SK-N-SH treated with all-trans-retinoic acid at 6 μM for 48 hours (cell line): Measurements from ENCODE around the gene MOV10L1.

Experiments used
- ATAC-seq: fragments of 200-7000 bp; cut with Tn5 transposase; 3 replicates; pipeline ENCODE4 v1.9.1; 2020; ENCODE audit warnings: mild to moderate bottlenecking, moderate library complexity
- ARNTL ChIP-seq: fragments of 450-650 bp; formaldehyde crosslinking; IDR thresholded peaks from 2 replicates; pipeline ENCODE4 v1.5.0; 2020; ENCODE audit warnings: low read depth, mild to moderate bottlenecking, moderate library complexity, borderline replicate concordance
- BACH2 ChIP-seq: fragments of 250-450 bp; sonication (Bioruptor Pico); IDR thresholded peaks from 2 replicates; pipeline ENCODE4 v1.9.0; 2021; ENCODE audit warnings: mild to moderate bottlenecking, borderline replicate concordance
- CREB5 ChIP-seq: fragments of 250-450 bp; sonication (Bioruptor Pico); IDR thresholded peaks from 2 replicates; pipeline ENCODE4 v1.5.1; 2020; ENCODE audit warnings: low read depth, mild to moderate bottlenecking, moderate library complexity
- CSDC2 ChIP-seq: fragments of 250-450 bp; sonication (Bioruptor Pico); IDR thresholded peaks from 2 replicates; pipeline ENCODE4 v1.5.0; 2020; ENCODE audit warnings: mild to moderate bottlenecking, moderate library complexity
- ESRRG ChIP-seq: fragments of 250-450 bp; sonication (Bioruptor Pico); IDR thresholded peaks from 2 replicates; pipeline ENCODE4 v1.6.1; 2021; ENCODE audit warnings: mild to moderate bottlenecking
- GLIS3 ChIP-seq: fragments of 250-450 bp; sonication (Bioruptor Pico); IDR thresholded peaks from 2 replicates; pipeline ENCODE4 v1.5.0; 2020; ENCODE audit warnings: mild to moderate bottlenecking, moderate library complexity
- ISL1 ChIP-seq: fragments of 250-450 bp; sonication (Bioruptor Pico); IDR thresholded peaks from 2 replicates; pipeline ENCODE4 v2.1.2; 2022; ENCODE audit warnings: mild to moderate bottlenecking, moderate library complexity
- OSR1 ChIP-seq: fragments of 250-450 bp; sonication (Bioruptor Pico); IDR thresholded peaks from 2 replicates; pipeline ENCODE4 v1.8.0; 2022; ENCODE audit warnings: moderate library complexity, mild to moderate bottlenecking, inconsistent platforms
- POU6F1 ChIP-seq: fragments of 250-450 bp; sonication (Bioruptor Pico); IDR thresholded peaks from 2 replicates; pipeline ENCODE4 v1.8.0; 2021; ENCODE audit warnings: low read depth, mild to moderate bottlenecking, moderate library complexity, borderline replicate concordance
- RARB ChIP-seq: fragments of 250-450 bp; sonication (Bioruptor Pico); IDR thresholded peaks from 2 replicates; pipeline ENCODE4 v1.8.0; 2021; ENCODE audit warnings: mild to moderate bottlenecking, moderate library complexity
- SNAI2 ChIP-seq: fragments of 250-450 bp; sonication (Bioruptor Pico); IDR thresholded peaks from 2 replicates; pipeline ENCODE4 v1.5.0; 2020; ENCODE audit warnings: mild to moderate bottlenecking, moderate library complexity
- TOX ChIP-seq: fragments of 250-450 bp; sonication (Bioruptor Pico); IDR thresholded peaks from 2 replicates; pipeline ENCODE4 v1.8.0; 2021; ENCODE audit warnings: mild to moderate bottlenecking, moderate library complexity, borderline replicate concordance
- ZC3H10 ChIP-seq: fragments of 250-450 bp; sonication (Bioruptor Pico); IDR thresholded peaks from 2 replicates; pipeline ENCODE4 v1.5.1; 2021; ENCODE audit warnings: mild to moderate bottlenecking, moderate library complexity
- ZFP3 ChIP-seq: fragments of 250-450 bp; sonication (Bioruptor Pico); IDR thresholded peaks from 2 replicates; pipeline ENCODE4 v1.5.0; 2020; ENCODE audit warnings: mild to moderate bottlenecking, moderate library complexity
- ZFP30 ChIP-seq: fragments of 450-650 bp; formaldehyde crosslinking; IDR thresholded peaks from 2 replicates; pipeline ENCODE4 v1.5.0; 2022; ENCODE audit warnings: mild to moderate bottlenecking, moderate library complexity
- ZNF565 ChIP-seq: fragments of 450-650 bp; formaldehyde crosslinking; conservative IDR thresholded peaks from 2 replicates; pipeline ENCODE4 v1.5.0; 2020; ENCODE audit warnings: low read depth, mild to moderate bottlenecking, moderate library complexity
- ZNF70 ChIP-seq: fragments of 450-650 bp; formaldehyde crosslinking; IDR thresholded peaks from 2 replicates; pipeline ENCODE4 v1.5.0; 2020; ENCODE audit warnings: mild to moderate bottlenecking, moderate library complexity
- ZNF8 ChIP-seq: fragments of 450-650 bp; formaldehyde crosslinking; IDR thresholded peaks from 2 replicates; pipeline ENCODE4 v1.5.0; 2020; ENCODE audit warnings: mild to moderate bottlenecking, moderate library complexity
- TF ChIP-seq, protein P1 (sequence below): fragments of 250-450 bp; sonication (Bioruptor Pico); IDR thresholded peaks from 2 replicates; pipeline ENCODE4 v1.5.1; 2021; ENCODE audit warnings: mild to moderate bottlenecking, moderate library complexity
- TF ChIP-seq, protein P2 (sequence below): fragments of 250-450 bp; sonication (Bioruptor Pico); IDR thresholded peaks from 2 replicates; pipeline ENCODE4 v1.5.0; 2020; ENCODE audit warnings: mild to moderate bottlenecking, moderate library complexity
- TF ChIP-seq, protein P3 (sequence below): fragments of 250-450 bp; sonication (Bioruptor Pico); IDR thresholded peaks from 2 replicates; pipeline ENCODE4 v1.8.0; 2020; ENCODE audit warnings: mild to moderate bottlenecking, moderate library complexity, borderline replicate concordance

Gene MOV10L1

DNA sequence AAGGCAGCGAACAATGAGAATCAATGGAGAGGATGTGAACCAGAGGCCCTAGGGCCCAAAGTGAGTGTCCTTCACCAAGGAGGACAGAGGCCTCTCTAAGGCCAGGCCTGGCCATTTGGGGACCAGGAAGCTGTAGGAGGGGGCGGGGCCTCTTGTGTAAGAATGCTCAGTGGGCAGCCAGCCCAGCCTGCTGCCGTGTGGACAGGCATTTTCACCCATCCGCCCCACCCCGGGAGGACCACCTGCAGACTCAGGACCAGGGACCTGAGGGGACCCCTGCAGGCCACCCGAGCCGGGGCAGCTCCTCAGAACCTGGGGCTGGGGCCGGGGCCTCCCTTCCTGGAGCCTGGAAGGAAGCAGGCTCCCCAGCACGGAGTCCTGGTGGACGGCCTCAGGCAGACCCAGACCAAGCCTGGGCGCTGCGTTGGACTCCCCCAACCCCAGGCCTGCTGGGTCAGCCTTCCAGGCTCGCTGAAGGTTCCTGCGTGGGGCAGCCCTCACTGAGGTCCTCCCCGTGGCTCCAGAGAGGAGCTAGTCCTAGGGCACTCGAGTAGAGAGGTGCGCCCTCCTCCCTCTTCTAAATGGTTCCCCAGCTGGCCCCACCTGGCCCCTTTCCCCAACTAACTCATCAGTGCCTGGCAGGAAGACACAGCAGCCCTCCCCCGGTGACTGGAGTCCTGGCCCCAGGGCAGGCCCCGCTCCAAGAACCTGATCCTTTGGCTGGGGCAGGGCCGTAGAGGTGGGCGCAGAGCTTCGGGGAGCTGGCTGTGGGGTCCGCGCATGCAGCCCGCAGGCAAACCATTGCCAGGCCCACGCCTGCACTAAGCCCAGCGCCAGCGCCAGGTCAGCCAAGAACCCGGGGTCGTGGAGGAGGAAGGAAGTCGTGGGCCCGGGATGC is 94.4 kb downstream of the MOV10L1 start:
- ATAC-seq: peak; percentile 51
- TF ChIP-seq BACH2 (CRISPR knock-in tag) (no peak), ISL1 (CRISPR knock-in tag) (no peak), ARNTL (CRISPR knock-in tag) (no peak), GLIS3 (CRISPR knock-in tag) (no peak), ZFP3 (no peak), SNAI2 (no peak), ZNF8 (CRISPR knock-in tag) (no peak), OSR1 (CRISPR knock-in tag) (no peak), CREB5 (no peak), CSDC2 (CRISPR knock-in tag) (no peak), ZC3H10 (CRISPR knock-in tag) (no peak), ZNF565 (CRISPR knock-in tag) (no peak), ESRRG (CRISPR knock-in tag) (no peak), TOX (CRISPR knock-in tag) (no peak), POU6F1 (no peak), RARB (no peak), ZNF70 (CRISPR knock-in tag) (no peak)
- TF ChIP-seq, protein P1, sequence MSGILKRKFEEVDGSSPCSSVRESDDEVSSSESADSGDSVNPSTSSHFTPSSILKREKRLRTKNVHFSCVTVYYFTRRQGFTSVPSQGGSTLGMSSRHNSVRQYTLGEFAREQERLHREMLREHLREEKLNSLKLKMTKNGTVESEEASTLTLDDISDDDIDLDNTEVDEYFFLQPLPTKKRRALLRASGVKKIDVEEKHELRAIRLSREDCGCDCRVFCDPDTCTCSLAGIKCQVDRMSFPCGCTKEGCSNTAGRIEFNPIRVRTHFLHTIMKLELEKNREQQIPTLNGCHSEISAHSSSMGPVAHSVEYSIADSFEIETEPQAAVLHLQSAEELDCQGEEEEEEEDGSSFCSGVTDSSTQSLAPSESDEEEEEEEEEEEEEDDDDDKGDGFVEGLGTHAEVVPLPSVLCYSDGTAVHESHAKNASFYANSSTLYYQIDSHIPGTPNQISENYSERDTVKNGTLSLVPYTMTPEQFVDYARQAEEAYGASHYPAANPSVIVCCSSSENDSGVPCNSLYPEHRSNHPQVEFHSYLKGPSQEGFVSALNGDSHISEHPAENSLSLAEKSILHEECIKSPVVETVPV (CRISPR knock-in tag): no peak
- TF ChIP-seq, protein P2, sequence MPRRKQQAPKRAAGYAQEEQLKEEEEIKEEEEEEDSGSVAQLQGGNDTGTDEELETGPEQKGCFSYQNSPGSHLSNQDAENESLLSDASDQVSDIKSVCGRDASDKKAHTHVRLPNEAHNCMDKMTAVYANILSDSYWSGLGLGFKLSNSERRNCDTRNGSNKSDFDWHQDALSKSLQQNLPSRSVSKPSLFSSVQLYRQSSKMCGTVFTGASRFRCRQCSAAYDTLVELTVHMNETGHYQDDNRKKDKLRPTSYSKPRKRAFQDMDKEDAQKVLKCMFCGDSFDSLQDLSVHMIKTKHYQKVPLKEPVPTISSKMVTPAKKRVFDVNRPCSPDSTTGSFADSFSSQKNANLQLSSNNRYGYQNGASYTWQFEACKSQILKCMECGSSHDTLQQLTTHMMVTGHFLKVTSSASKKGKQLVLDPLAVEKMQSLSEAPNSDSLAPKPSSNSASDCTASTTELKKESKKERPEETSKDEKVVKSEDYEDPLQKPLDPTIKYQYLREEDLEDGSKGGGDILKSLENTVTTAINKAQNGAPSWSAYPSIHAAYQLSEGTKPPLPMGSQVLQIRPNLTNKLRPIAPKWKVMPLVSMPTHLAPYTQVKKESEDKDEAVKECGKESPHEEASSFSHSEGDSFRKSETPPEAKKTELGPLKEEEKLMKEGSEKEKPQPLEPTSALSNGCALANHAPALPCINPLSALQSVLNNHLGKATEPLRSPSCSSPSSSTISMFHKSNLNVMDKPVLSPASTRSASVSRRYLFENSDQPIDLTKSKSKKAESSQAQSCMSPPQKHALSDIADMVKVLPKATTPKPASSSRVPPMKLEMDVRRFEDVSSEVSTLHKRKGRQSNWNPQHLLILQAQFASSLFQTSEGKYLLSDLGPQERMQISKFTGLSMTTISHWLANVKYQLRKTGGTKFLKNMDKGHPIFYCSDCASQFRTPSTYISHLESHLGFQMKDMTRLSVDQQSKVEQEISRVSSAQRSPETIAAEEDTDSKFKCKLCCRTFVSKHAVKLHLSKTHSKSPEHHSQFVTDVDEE (CRISPR knock-in tag): no peak

DNA sequence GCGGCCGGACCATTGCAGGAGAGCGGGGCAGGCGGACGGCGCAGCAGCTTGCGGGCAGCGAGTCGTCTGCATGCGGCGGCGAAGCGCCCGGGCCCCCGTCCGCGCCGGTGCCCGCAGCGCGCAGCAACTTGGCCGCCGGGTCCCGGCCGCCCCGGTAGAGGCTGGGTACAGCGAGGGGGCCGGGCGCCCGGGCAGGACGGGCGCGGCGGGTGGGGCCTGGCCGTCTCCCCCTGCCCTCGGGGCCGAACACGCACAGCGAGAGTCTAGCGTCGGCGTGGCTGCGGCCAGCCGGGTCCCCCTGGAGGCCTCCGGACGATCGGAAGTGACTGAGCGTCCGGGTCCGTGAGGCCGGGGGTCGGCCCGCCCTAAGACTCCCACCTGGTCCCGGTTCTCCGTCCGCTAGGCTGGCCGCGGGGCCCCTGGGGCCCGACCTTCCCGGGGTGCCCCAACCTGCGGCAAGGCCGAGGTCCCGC is 95.1 kb downstream of the MOV10L1 start:
- no peak for ATAC-seq
- TF ChIP-seq RARB (no peak), ZC3H10 (CRISPR knock-in tag) (no peak), BACH2 (CRISPR knock-in tag) (no peak), ZNF70 (CRISPR knock-in tag) (no peak), SNAI2 (no peak), ZFP30 (CRISPR knock-in tag) (no peak), CREB5 (no peak), ZNF565 (CRISPR knock-in tag) (no peak)
- TF ChIP-seq, protein P2 (CRISPR knock-in tag): no peak
- TF ChIP-seq, protein P3, sequence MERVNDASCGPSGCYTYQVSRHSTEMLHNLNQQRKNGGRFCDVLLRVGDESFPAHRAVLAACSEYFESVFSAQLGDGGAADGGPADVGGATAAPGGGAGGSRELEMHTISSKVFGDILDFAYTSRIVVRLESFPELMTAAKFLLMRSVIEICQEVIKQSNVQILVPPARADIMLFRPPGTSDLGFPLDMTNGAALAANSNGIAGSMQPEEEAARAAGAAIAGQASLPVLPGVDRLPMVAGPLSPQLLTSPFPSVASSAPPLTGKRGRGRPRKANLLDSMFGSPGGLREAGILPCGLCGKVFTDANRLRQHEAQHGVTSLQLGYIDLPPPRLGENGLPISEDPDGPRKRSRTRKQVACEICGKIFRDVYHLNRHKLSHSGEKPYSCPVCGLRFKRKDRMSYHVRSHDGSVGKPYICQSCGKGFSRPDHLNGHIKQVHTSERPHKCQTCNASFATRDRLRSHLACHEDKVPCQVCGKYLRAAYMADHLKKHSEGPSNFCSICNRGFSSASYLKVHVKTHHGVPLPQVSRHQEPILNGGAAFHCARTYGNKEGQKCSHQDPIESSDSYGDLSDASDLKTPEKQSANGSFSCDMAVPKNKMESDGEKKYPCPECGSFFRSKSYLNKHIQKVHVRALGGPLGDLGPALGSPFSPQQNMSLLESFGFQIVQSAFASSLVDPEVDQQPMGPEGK (CRISPR knock-in tag): no peak
